Measurements from ENCODE around the gene CD9.
A peak's percentile ranks its signal among the peaks of the same experiment; 100 is the strongest.

CD9 gene

GRCh38 chr12:6222078-6222654 is 22.0 kb downstream of the CD9 start:
- no peak for DNase-seq

GRCh38 chr12:6223545-6223944 is 23.3 kb downstream of the CD9 start:
- DNase-seq = no peak

- DNase-seq = no peak
Observed at GRCh38 chr12:6224550-6224949, 24.4 kb downstream of the CD9 start.

- no peak for DNase-seq
Observed at GRCh38 chr12:6225630-6226001, 25.4 kb downstream of the CD9 start.

GRCh38 chr12:6226002-6226678 is 25.9 kb downstream of the CD9 start:
- DNase-seq = no peak

- DNase-seq = no peak
Observed at GRCh38 chr12:6226679-6227051, 26.5 kb downstream of the CD9 start.

GRCh38 chr12:6228535-6229223 is 28.5 kb downstream of the CD9 start:
- DNase-seq = no peak

- no peak for DNase-seq
Observed at GRCh38 chr12:6229224-6230218, 29.3 kb downstream of the CD9 start.

- peak; percentile 78 for DNase-seq
Observed at GRCh38 chr12:6230321-6231110, 30.3 kb downstream of the CD9 start.

- DNase-seq = no peak
Observed at GRCh38 chr12:6231359-6232268, 31.4 kb downstream of the CD9 start.

- DNase-seq = no peak
Observed at GRCh38 chr12:6233121-6233971, 33.1 kb downstream of the CD9 start.

- DNase-seq = no peak
Observed at GRCh38 chr12:6234214-6234613, 34.0 kb downstream of the CD9 start.

- no peak for DNase-seq
Observed at GRCh38 chr12:6234906-6235305, 34.7 kb downstream of the CD9 start.

- no peak for DNase-seq
Observed at GRCh38 chr12:6235499-6235898, 35.3 kb downstream of the CD9 start.

- DNase-seq = no peak
Observed at GRCh38 chr12:6235906-6236640, 35.9 kb downstream of the CD9 start.

GRCh38 chr12:6236641-6236940 is 36.4 kb downstream of the CD9 start:
- no peak for DNase-seq

GRCh38 chr12:6237830-6238229 is 37.6 kb downstream of the CD9 start:
- no peak for DNase-seq

GRCh38 chr12:6238875-6239274 is 38.7 kb downstream of the CD9 start:
- no peak for DNase-seq

- no peak for DNase-seq
Observed at GRCh38 chr12:6241495-6241894, 41.3 kb downstream of the CD9 start.

GRCh38 chr12:6249580-6249979 is 49.4 kb downstream of the CD9 start:
- DNase-seq = no peak
